NCI-H748 (cell line): ENCODE results near the gene TMEM91.

ENCODE experiments used
- DNase-seq: peaks from one replicate; lab custom pipeline; 2025; ENCODE audit not compliant: unreplicated experiment; lab: John Stamatoyannopoulos, UW

The TMEM91 gene

DNA sequence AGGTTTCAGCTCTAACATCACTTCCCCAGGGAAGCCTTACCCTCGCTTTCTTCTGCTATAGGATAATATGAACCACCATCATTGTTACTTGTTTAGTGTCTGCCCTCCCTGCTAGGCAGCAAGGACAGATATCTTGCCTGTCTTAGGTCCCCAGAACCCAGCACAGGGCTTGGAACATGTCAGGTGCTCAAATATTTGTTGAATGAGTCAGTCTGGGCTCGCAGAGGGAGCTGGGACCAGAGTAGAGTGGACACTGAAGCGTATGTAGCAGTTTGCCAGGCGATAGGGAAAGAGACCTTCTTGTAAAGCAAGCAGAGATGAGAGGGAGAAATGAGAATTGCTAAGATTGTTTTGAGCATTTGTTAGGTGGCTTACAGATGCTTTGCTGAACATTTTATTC is 33.0 kb downstream of the TMEM91 start:
- peak; percentile 26 for DNase-seq

DNA sequence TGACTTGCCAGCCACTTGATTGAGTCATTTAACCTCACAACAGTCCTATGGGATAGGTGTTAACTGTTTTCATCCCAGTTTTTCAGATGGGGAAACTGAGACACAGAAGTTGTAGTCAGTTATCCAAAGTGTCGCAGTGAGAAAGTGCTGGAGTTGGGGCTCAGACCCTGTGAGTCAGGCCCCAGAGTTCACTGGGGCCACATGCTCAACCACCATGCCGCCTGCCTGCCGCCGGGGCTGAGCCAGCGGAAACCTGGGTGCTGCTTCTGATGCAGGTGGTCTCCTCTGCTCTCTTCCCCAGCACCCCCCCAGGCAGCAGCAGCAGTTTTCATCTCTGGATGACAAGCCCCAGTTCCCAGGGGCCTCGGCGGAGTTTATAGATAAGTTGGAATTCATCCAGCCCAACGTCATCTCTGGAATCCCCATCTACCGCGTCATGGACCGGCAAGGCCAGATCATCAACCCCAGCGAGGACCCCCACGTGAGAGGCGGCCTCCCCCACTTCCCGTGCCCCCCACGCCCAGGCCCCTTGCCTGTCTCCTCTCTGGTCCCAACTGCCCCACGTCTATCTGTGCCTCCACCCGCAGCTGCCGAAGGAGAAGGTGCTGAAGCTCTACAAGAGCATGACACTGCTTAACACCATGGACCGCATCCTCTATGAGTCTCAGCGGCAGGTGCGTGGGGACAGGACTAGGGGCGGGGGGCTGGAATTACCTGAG is 34.2 kb downstream of the TMEM91 start:
- no peak for DNase-seq

DNA sequence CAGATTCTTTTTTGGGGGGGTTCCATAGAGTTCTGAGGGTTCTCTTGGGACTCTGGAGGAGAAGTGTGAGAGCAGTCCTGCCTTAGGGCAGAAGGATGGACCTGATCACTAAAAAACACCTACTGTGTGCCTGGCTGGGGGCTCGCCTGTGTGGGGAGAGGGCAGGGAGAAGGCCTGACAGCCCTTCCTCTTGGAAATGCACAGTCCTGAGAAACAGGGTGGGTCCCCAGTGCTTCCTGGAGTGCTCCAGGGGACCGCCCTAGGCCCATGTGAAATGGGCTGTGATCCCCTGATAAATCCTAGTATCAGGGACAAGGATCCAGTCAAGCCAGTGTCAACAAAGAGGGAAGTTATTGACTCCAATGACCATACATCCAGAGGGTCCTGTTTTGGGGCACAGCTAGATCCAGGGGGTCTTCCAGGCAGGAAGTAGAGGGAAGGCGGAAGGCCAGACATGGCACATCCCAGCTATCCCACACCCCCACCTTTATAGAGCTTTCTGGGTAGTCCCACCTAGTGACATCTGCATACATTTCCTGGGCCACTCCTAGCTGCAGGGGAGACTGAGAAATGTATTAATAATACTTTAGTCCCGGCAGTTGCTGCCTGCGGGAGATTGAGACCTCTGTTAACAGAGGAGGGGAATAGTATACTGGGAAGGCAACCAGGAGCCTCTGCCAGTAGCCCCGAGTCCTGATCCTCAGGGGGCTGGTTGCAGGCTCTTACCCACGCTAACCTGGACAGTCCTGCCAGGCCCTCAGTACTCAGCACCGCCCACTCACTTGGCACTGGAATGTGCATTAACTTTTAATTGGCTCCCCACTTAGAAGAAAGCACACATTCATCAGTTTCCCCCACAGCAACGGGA is 35.0 kb downstream of the TMEM91 start:
- no peak for DNase-seq

DNA sequence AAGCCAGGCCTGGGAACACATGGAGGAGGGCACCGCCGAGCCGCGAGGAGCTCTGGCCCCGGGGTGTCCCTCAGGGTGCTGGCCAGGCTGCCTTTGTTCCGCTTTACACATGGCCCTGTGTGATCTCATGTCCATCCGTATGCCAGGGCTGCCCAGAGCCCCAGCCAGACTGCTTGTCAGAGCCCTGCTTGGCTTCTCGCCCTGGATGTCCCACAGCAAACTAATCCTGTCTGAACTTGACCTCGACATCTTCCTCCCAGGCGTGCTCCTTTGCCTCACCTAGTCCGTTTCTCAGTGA is 35.6 kb downstream of the TMEM91 start:
- DNase-seq: no peak

DNA sequence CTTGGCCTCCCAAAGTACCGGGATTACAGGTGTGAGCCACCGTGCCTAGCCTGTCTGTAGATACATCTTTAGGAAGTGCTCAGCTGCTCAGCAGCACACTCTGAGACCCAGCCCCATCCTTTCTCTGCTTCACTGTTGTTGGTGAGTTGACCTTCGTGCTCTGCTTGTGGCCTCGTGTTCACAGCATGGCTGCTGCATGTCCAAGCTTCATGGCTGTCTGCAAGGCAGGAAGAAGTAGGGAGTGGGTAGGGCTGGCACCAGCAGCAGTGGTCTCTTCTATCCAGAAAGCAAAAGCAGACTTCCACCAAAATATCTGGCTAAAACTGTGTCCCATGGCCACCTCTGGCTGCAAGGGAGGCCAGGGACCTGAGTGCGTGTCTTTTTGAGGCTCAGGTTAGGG is 36.6 kb downstream of the TMEM91 start:
- DNase-seq: no peak

DNA sequence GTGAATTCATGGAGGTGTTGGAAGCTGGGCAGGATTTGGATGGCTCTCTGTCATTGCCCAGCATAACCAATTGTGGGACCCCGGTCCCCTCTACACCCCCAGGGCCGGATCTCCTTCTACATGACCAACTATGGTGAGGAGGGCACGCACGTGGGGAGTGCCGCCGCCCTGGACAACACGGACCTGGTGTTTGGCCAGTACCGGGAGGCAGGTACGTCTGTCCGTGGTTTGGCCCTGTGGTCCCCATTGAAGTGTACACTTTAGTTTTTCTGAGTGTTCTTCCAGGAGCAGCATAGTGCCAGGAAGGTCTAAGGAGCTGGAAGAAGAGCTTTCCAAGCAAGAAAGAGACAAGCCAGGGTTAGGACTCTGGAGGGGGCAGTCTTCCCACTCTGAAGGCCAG is 37.6 kb downstream of the TMEM91 start:
- no peak for DNase-seq

DNA sequence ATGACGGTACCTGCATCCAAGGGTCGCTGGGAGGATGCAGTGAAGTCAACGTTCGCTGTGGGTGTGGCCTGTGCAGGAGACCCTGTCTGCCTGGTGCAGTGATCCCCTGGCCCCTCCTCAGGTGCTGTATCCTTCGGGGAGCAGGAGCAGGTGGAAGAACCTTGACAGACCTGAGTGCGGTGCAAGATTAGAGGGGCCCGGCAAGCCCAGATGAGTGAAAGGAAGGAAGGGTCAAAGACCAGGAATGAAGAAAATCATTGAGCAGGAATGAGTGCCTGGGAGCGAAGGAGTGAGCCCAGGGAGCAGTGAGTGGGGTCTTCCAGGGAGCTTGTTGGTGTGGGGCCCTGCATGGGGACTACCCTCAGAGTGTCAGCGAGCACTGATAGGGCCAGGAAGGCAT is 38.1 kb downstream of the TMEM91 start:
- no peak for DNase-seq

DNA sequence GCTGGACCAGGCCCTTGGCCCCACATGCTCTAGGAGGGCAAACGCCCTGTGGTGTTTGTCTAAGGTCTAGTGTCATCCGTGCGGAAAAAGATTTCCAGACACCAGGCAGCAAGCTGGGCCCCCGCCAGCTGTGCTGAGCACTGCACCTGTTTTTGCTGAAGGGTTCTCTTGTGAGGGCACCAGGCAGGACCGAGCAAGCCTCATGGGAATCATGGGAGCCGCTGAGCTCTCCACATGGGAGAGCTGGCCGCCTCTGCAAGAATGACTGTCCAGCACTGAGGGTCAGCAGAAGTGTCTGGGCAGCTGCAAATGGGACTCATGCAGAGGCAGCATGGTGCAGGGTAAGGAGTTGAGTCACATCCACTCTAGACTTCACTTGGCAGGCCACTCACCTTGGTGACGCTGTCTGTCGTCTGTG is 38.8 kb downstream of the TMEM91 start:
- DNase-seq: peak; percentile 49

DNA sequence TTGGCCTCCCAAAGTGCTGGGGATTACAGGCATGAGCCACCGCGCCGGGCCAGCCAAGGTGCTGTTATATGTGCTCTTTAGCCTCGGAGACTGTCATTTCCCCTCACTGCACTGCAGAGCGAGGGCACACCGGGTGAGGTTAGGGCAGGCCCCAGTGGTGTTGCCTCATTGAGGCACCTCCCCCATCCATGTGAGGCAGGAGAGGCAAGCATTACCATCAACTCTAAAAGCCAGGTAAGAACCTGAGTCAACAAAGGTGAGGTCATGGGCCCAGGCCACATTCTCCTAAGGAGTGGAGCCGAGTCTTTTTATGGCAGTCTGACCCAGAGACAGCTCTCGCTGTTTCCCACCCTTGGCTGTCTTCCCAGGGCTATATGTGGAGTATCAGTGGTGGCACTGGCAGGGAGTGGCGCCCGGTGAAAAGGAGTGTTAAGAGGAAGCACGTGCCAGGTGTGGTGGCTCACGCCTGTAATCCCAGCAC is 39.9 kb downstream of the TMEM91 start:
- no peak for DNase-seq

DNA sequence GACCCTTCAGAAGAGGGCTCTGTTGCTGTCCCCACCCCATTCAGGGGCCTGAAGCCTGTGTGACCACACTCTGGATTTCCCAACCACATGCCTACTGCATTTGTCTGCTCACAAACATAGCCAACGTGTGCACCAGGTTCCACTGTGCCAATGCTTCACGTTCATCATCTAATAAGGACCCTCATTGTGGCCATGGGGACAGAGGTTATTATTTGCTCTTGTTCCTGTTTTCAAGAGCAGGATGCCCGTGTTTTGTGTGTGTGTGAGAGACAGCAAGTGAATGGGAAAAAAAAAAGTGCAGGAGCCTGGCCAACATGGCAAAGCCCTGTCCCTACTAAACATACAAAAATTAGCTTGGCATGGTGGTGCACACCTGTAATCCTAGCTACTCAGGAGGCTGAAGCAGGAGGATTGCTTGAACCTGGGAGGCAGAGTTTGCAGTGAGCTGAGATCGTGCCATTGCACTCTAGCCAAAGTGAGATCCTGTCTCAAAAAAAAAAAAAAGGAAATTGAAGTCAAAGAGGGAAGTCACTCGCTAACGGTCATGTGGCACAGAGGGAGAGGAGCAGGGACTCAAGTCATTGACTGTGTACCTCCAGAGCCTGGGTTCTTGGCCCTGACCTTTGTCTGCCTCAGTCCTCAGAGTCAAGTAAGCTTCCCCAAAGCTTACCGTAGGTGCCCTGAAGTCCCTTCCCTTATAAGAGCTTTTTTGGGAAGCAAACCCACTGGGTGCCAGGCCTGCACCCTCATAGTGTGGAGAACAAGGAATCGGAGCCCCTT is 44.0 kb downstream of the TMEM91 start:
- no peak for DNase-seq

DNA sequence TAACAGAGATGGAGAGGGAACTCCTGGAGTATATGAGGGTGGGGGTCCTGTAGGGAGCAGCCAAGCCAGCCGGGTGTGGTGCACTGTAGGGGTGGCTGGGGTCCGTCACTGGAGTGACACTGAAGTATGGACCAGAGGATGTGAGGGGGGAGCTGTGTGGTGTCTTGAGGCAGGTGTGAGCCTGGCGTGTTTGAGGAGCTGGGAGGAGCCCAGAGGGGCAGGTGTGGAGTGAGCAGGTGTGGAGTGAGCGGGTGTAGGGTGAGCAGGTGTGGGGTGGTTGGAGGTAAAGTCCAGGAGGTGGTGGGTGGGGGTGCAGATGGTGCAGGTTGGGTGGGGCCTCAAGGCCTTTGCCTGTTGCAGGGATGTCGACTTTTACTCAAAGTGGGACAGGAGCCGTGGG is 45.0 kb downstream of the TMEM91 start:
- peak; percentile 94 for DNase-seq

DNA sequence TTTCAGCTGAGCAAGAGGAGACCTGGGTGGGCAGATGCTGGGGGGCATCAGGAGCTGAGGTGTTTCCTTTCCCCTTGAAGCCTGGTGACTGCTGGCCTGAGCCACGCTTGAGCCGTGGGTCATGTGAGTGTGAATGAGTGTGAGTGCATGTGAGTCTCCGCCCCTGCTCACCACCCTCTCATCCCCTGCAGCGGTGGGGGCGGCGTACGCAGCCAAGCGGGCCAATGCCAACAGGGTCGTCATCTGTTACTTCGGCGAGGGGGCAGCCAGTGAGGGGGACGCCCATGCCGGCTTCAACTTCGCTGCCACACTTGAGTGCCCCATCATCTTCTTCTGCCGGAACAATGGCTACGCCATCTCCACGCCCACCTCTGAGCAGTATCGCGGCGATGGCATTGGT is 45.6 kb downstream of the TMEM91 start:
- DNase-seq: no peak

DNA sequence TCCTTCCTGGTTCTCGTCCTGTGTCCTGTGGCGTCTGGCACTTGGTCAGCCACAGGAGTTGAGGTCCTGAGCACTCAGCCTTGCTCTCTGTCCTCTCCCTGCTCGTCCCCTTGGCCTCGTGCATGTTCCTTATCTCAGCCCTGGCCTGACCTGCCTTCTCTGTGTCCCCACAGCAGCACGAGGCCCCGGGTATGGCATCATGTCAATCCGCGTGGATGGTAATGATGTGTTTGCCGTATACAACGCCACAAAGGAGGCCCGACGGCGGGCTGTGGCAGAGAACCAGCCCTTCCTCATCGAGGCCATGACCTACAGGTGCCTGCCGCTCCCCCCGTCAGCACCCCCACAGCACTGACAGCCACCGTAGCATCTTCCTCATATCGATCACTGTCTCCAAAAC is 46.1 kb downstream of the TMEM91 start:
- no peak for DNase-seq

DNA sequence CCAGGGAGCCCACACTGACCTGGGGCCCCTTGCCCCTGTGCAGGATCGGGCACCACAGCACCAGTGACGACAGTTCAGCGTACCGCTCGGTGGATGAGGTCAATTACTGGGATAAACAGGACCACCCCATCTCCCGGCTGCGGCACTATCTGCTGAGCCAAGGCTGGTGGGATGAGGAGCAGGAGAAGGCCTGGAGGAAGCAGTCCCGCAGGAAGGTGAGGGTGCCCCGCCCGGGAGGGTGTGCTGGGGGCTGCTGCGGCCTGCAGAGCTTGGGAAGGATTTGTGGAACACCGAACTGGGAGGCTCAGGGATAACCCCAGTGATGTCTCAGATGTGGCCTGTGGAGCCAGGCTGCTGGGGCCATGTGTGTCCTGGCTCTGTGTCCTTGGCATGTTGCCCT is 46.6 kb downstream of the TMEM91 start:
- no peak for DNase-seq

DNA sequence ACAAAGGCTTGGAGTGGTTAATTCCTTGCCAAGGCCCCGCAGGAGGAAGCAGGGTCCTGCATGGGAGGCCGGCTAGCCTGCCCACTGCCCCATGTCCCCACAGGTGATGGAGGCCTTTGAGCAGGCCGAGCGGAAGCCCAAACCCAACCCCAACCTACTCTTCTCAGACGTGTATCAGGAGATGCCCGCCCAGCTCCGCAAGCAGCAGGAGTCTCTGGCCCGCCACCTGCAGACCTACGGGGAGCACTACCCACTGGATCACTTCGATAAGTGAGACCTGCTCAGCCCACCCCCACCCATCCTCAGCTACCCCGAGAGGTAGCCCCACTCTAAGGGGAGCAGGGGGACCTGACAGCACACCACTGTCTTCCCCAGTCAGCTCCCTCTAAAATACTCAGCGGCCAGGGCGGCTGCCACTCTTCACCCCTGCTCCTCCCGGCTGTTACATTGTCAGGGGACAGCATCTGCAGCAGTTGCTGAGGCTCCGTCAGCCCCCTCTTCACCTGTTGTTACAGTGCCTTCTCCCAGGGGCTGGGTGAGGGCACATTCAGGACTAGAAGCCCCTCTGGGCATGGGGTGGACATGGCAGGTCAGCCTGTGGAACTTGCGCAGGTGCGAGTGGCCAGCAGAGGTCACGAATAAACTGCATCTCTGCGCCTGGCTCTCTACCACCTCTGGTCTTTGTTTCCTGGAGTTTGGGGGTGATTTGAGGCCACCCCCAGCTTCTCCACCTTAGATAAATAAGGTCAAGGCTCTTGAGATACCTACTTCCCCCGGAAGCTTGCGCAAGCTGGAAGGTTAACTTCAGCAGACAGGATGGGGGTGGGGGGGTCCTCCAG is 48.2 kb downstream of the TMEM91 start:
- no peak for DNase-seq

DNA sequence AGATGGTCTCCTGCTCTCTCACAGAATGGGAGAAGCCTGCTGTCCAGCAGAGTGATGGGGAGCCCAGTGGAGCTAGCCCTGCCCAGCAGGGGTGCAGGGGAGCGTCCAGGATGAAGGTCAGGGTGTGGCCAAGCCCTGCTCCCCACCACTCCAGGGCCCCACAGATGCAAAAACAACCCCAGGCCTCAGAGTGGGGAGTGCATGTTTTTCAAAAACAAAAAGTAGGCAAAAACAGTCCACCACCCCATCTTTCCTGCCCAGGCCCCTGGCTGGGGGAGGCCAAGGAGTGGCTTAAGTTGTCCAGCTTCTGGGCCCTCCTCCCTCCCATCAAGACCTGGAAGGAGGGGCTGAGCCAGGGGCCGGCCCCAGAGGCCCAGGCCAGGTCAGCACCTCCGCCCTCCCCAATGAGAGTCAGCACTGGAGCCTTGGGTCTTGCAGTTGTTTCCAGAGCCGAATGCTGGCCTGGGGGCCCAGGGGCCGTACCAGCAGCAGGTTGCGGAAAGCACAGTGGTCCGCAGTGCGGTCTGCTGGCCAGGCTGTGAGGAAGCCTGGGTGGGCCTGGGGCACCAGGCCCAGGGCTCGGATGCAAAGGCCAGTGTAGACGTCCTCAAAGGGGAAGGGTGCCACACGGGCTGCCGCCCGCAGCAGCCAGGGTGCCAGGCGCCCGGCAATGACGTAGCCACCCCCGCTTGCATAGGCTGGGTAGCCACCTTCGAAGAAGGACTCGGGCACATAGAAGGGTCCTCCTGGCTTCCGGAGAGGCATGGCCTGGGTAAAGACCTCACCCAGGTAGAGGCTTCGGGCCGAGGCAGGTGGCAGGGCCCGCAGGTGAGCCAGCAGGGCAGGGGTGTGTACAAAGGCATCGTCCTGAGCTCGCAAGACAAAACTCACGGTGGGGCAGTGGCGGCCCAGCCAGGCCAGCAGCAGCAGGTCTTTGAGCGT is 49.1 kb downstream of the TMEM91 start:
- DNase-seq: no peak

DNA sequence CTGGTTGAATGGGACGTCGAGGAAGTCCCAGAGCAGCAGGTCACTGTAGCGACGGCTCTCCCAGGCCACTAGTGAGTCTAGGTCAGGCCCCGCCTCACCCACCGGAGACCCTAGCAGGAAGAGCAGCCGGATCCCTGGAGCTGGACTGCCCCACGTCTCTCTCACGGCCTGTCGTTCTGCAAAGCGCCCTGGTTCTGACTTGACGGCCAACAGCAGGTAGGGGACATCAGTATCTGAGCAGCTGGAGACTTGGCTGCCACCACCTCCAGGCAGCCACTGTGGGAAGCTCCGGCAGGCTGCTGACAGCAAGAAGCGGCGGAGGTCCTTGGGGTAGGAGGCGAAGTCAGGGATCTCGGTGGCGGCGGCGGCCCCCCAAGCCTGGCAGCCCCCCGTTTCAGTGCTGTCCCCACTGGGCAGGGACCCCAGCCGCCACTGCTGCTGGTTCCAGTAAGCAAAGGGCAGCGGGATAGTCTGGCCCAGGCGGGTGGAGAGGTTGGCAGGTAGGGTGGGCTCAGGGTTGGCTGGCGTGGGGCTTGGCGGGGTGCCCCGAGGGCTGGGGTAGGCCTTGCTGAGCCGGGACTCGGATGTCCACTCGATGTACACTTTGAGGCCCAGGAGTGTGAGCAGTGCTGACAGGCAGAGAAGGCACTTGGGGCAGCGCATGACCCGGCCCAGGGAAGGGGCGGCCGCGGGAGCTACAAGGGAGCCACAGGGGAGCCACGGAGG is 49.9 kb downstream of the TMEM91 start:
- no peak for DNase-seq

DNA sequence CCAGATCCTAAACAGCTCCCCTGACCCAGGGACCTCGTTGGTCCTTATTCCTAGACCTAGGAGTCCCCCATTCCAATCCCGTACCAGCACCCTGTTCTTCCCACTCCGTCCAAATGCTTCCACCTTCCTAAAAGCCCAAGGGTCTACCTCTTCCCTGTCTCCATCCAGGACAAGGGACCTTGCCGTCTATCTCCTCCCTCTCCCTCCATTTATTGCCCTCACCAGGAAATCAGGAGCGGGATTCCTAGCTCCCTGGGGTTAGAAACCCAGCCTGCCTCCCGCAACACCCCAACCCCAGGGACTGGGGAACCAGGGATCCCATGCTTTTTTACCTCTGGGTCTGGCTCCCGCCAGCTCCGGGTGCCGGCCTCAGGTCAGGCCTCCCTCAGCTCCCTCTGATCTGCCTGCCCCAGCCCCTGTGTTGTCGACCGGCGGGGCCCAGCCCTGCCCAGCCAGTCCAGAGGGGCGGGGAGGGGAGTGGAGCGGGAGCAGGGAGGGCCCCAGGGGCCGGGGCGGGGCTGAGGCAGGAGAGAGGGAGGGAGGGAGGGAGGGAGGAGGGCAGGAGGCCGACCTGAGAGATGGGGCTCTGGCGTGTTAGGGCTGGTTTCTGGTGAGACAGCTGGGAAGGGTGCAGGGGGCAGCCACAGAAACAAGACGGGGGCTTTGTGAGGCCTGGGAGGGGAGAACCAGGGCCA is 50.8 kb downstream of the TMEM91 start, which contains the start of gene B3GNT8:
Gene B3GNT8, minus strand, starts transcription at position 423 of the 695 bp plus-strand sequence. CDS start 596 bp downstream, outside the sequence.
- DNase-seq: peak; percentile 70
